Lung (tissue), 12 donors: ENCODE measurements around the gene FFAR1. TPM values are rescaled to one million over a fixed set of nuclear protein-coding genes. Genes with fewer than 3 reads are reported as not detected.

Experiments
- ATAC-seq: fragments of 200-7000 bp; cut with Tn5 transposase; one replicate; pipeline ENCODE4 v1.9.1; 2020; ENCODE audit warnings: moderate number of reproducible peaks; ENCODE audit not compliant: insufficient read depth, low FRiP score
- DNase-seq, 3 donors: peaks; one replicate each; pipeline ENCODE4 v3.0.0-alpha.2; 2013 to 2017
- H3K27ac ChIP-seq, 2 donors: one replicate each; pipeline ENCODE4 v1.5.1; 2013; ENCODE audit warnings: mild to moderate bottlenecking in 2 of 2, moderate library complexity in 2 of 2, control low read depth in 1 of 2, inconsistent platforms in 1 of 2, low read depth in 1 of 2, low read length in 1 of 2
- H3K27me3 ChIP-seq, 3 donors: one replicate each; pipeline ENCODE4 v1.5.1; 2013; ENCODE audit warnings: low read length in 2 of 3; ENCODE audit not compliant: control insufficient read depth in 3 of 3, insufficient read depth in 3 of 3
- H3K36me3 ChIP-seq, 4 donors: one replicate each; pipeline ENCODE4 v1.5.1; 2013; ENCODE audit warnings: low read length in 4 of 4, mild to moderate bottlenecking in 1 of 4, moderate library complexity in 1 of 4; ENCODE audit not compliant: control insufficient read depth in 4 of 4, insufficient read depth in 4 of 4
- H3K4me1 ChIP-seq, 5 donors: one replicate each; pipeline ENCODE4 v1.5.1; 2013; ENCODE audit warnings: low read length in 5 of 5, mild to moderate bottlenecking in 2 of 5, moderate library complexity in 1 of 5; ENCODE audit not compliant: control insufficient read depth in 5 of 5, insufficient read depth in 5 of 5
- H3K4me3 ChIP-seq: one replicate; pipeline ENCODE4 v1.5.1; 2013; ENCODE audit warnings: mild to moderate bottlenecking, control low read depth, moderate library complexity
- H3K9ac ChIP-seq, 2 donors: one replicate each; pipeline ENCODE4 v1.5.1; 2013; ENCODE audit warnings: low read length in 2 of 2, control low read depth in 1 of 2; ENCODE audit not compliant: insufficient read depth in 1 of 2
- H3K9me3 ChIP-seq, 4 donors: one replicate each; pipeline ENCODE4 v1.5.1; 2013; ENCODE audit warnings: low read length in 3 of 4, mild to moderate bottlenecking in 1 of 4, moderate library complexity in 1 of 4; ENCODE audit not compliant: control insufficient read depth in 4 of 4, insufficient read depth in 3 of 4
- WGBS, 2 donors: extraction: QIAGEN DNeasy Blood & Tissue Kit; methylation state at CpG; one replicate each; pipeline ENCODE4 v1.1.7; 2013; 5-methylcytosine and 5-hydroxymethylcytosine counted together
- polyA plus RNA-seq, 2 donors: library from polyadenylated mRNA; stranded (reverse); fragments of 200-250 nt; gene quantifications; one replicate each; pipeline ENCODE4 v1.2.1, GENCODE V29; 2013
- total RNA-seq, 2 donors: library from RNA; depleted of rRNA in 1 of 2; stranded (reverse); fragments of >200 nt in 1 of 2; gene quantifications; one replicate each; pipeline ENCODE4 v1.2.1, GENCODE V29; 2014 to 2021
- TF ChIP-seq, protein P1 (sequence below): IDR thresholded peaks from 2 replicates; pipeline ENCODE4 v1.5.1; 2012; ENCODE audit warnings: mild to moderate bottlenecking; ENCODE audit errors: control extremely low read depth, extremely low read depth
- donor health status: control.
- donor health status: control.
- donor health status: Bipolar disorder and iron deficiency.
- donor health status: healthy.
- donor health status: DM: yes; HTN: yes; CAD: no.

FFAR1 gene
- total and polyA plus RNA-seq, 4 donors = 0.06 to 1.1 (median 0.43) TPM

GRCh38 chr19:35308910-35309309, 38.8 kb upstream of the FFAR1 start:
- WGBS, 2 donors = 74 to 91% methylated on average over 7 of the region's 7 CpGs
- H3K27ac ChIP-seq = no peak overlapping the region

DNA sequence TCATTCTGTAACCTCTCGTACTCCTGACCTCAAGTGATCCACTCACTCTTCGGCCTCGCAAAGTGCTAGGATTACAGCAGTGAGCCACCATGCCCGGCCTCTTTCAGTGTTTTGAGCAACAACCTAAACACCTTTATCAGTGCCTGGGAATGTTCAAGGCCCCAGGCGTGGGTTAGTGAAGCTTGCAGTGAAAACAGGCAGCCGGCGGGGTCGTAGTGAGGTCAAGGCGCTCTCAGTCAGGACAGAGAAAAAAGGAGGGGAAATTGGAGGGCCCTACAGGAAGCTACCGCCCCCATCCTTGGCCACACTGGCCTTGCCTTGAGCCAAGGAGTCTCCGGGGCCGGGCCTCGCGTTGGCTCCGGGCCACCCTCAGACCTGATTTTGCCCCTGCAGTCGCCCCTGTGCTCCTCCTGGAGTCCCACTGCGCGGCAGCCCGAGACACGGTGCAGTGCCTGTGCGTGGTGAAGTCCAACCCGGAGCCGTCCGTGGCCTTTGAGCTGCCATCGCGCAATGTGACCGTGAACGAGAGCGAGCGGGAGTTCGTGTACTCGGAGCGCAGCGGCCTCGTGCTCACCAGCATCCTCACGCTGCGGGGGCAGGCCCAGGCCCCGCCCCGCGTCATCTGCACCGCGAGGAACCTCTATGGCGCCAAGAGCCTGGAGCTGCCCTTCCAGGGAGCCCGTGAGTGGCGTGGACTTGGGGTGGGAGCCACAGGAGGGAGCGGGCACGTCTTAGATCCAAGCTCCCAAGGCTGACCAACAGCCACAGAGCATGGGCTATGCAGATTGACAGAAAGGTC, 38.0 kb upstream of the FFAR1 start:
- ATAC-seq = peak; percentile 22

More at GRCh38 chr19:35308910-35309309, 38.8 kb upstream of the FFAR1 start:
- no peak for ATAC-seq
- Histone ChIP-seq H3K4me3 (no peak overlapping the region), H3K27me3 (no peaks in the 10 kb centered on the region), H3K9me3 (peaks cover 0 to 3% (median 0%) of the 10 kb centered on the region in 4 donors), H3K36me3 (no peaks in the 10 kb centered on the region), H3K4me1 (peaks cover 0 to 49% (median 25%) of the 10 kb centered on the region in 5 donors), H3K9ac (no peak overlapping the region)
- DNase-seq = no peak
- TF ChIP-seq, protein P1, sequence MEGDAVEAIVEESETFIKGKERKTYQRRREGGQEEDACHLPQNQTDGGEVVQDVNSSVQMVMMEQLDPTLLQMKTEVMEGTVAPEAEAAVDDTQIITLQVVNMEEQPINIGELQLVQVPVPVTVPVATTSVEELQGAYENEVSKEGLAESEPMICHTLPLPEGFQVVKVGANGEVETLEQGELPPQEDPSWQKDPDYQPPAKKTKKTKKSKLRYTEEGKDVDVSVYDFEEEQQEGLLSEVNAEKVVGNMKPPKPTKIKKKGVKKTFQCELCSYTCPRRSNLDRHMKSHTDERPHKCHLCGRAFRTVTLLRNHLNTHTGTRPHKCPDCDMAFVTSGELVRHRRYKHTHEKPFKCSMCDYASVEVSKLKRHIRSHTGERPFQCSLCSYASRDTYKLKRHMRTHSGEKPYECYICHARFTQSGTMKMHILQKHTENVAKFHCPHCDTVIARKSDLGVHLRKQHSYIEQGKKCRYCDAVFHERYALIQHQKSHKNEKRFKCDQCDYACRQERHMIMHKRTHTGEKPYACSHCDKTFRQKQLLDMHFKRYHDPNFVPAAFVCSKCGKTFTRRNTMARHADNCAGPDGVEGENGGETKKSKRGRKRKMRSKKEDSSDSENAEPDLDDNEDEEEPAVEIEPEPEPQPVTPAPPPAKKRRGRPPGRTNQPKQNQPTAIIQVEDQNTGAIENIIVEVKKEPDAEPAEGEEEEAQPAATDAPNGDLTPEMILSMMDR = no peak

DNA sequence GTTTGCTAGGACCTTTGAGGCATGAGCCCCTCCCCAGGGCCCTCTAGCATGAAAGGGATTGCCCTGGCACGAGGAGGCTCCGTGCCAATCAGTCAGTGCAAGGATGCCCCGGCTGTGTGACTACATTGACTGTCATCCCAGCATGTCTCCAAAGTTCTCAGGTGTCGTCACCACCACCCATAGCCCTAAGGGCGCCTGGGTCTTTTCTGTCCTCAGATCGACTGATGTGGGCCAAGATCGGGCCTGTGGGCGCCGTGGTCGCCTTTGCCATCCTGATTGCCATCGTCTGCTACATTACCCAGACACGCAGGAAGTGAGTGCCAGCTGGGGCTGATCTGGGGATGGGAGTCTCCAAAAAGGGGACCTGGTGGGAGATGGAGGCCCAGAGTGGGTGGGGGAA, 37.4 kb upstream of the FFAR1 start:
- Histone ChIP-seq H3K9ac (peak overlapping the region in 1 of 2 donors; percentile 39), H3K27ac (no peak overlapping the region), H3K9me3 (peaks cover 0 to 3% (median 0%) of the 10 kb centered on the region in 4 donors), H3K4me3 (no peak overlapping the region), H3K27me3 (no peaks in the 10 kb centered on the region), H3K4me1 (peaks cover 0 to 49% (median 25%) of the 10 kb centered on the region in 5 donors), H3K36me3 (no peaks in the 10 kb centered on the region)
- 67 to 82% methylated on average over 12 of the region's 12 CpGs for WGBS, 2 donors
- DNase-seq (no peak), ATAC-seq (no peak)
- TF ChIP-seq, protein P1 = no peak

More for the DNA sequence above, 38.0 kb upstream of the FFAR1 start:
- Histone ChIP-seq H3K4me3 (no peak overlapping the region), H3K4me1 (peaks cover 0 to 49% (median 25%) of the 10 kb centered on the region in 5 donors), H3K27ac (no peak overlapping the region), H3K9ac (peak overlapping the region; percentile 11 to 16), H3K9me3 (peaks cover 0 to 3% (median 0%) of the 10 kb centered on the region in 4 donors), H3K36me3 (no peaks in the 10 kb centered on the region), H3K27me3 (no peaks in the 10 kb centered on the region)
- 69 to 78% methylated on average over 46 to 47 of the region's 47 CpGs for WGBS, 2 donors
- peak; percentile 87 to 94 (median 93) for DNase-seq
- TF ChIP-seq, protein P1 = no peak
